Measurements from ENCODE around the gene TEX53.

- TF ChIP-seq RXRA (IDR thresholded peaks at IDR 0.05; ENCODE audit: borderline replicate concordance, low read depth): no peak
- TF ChIP-seq CTCF (IDR thresholded peaks at IDR 0.05): no peak
These were observed 32.9 kb downstream of the TEX53 start for GRCh38 chr9:114624677-114625076.
